ENCODE data around the gene CMC2.
A peak's percentile ranks its signal among the peaks of the same experiment; 100 is the strongest.

CMC2 gene

DNA sequence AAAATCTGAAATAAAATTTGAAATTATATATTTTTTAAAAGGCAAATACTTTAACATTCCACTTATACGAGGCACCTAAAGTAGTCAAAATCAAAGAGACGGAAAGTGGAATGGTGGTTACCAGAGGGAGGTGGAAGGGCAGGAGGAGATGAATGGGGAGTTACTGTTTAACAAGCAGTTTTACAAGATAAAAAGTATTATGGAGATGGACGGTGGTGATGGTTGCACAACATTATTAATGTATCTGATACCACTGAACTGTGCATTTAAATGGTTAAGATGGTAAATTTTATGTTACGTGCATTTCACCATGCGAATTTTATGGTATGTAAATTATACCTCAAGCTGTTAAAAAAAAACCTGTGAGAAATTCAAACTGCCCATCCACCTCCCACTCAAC, 5.4 kb downstream of the CMC2 start:
- no peak for DNase-seq

DNA sequence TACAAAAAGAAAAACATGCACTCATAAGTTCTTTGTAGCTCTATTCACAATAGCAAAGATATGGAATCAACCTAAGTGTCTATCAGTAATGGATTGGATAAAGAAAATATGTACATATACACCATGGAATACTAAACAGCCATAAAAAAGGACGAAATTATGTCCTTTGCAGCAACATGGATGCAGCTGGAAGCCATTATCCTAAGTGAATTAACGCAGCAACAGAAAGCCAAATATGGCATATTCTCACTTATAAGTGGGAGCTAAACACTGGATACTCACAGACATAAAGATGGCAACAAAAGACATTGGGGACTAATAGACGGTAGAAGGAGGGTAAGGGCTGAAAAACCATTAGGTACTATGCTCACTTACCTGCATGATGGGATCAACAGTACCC, 5.8 kb downstream of the CMC2 start:
- DNase-seq, result no peak

DNA sequence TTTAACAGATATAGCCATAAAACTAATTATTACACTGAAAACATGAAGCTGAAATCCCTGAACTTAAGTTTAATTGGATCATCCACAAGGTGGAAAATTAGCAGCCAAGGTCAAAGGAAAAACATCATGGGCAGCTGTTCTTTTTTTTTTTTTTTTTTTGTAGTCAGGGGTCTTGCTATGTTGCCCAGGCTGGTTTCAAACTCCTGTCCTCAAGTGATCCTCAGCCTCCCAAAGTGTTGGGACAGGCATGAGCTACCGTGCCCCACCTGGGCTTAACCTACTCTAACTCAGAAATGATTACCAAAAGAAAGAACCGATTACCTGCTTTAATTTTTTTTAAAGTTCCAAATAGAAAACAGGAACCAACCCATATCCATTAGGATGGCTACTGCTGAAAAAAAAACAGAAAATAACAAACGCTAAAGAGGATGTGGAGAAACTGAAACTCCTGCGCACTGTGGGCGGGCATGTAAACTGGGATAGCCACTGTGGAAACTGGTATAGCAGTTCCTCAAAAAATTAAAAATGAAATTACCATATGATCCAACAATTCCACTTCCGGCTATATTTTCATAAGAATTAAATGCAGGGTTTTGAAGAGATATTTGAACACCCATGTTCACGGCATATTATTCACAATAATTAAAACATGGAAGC, 8.6 kb downstream of the CMC2 start:
- peak; percentile 89 for DNase-seq

- peak; percentile 47 for DNase-seq
These were observed 9.4 kb downstream of the CMC2 start for GRCh38 chr16:80997139-80997798.

DNA sequence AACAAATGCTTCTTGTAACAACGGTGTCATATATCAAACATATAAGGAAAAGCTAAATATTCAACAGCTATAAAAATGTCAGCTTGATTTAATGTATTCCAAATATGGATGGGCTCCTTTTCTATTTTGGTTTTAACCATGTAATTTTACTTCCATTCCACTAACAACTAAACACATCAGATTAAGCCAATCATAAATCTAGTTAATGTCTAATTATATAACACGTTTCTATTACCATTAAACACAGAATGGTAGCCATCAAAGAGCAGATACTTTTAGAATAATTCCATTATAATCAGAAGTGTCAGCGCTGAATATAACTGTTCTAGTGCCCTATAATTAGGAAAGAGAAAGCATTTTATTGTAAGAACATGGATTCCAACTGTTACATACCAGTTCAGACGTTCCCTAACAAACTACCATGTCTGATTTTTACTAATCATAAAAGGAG, 10.0 kb downstream of the CMC2 start:
- peak; percentile 30 for DNase-seq

- no peak for DNase-seq
These were observed 12.2 kb downstream of the CMC2 start for GRCh38 chr16:80994451-80994850.

- no peak for DNase-seq
These were observed 12.9 kb downstream of the CMC2 start for GRCh38 chr16:80993834-80994233.

- no peak for DNase-seq
These were observed 13.4 kb downstream of the CMC2 start for GRCh38 chr16:80993307-80993706.

DNA sequence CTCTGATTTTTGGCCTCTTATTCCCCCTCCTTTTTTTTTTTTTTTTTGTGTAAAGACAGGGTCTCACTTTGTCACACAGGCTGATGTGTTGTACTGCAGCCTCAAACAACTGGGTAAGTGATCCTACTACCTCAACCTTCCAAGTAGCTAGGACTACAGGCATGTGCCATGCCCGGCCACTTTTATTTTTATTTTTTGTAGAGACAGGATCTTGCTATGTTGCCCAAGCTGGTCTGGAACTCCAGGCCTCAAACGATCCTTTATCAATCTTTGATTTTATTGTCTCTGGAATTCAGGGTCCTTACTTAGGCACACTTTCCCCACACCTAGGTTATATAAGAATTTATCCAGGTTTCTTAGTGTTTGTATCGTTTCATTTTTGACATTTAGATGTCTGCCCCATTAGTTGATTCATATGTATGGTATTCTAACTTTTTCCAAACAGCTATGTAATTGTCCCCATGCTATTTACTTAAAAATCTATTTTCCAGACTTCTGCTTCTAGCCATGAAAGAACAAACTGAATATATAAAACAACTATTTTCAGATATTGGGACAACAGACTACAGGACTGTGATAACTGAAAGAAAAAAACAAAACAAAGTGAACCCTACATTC, 13.9 kb downstream of the CMC2 start:
- DNase-seq, result no peak

DNA sequence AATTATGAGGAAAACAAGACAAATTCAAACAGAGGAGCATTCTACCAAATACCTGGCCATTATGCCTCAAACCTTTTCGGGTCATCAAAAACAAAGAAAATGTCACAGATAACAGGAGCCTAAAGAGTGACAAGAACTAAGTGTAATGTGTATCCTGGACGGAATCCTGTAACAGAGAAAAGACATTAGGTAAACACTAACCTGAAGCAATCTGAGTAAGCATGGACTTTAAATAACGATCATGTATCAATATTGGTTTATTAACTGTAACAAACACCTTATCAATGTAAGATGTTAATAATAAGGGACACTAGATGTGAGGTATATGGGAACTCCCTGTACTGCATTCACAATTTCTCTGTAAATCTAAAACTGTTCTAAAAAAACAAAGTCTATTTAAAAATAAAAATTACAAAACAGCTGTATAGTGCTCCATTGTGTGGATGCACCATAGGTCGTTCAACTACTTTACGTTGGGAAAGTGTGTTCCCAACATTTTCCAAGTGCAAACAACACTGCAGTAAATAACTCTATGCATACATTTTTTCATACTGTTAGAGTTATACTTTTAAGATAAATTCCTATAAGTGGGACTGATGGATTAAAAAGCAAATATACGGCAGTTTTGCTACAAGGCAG, 14.8 kb downstream of the CMC2 start:
- DNase-seq, result no peak

DNA sequence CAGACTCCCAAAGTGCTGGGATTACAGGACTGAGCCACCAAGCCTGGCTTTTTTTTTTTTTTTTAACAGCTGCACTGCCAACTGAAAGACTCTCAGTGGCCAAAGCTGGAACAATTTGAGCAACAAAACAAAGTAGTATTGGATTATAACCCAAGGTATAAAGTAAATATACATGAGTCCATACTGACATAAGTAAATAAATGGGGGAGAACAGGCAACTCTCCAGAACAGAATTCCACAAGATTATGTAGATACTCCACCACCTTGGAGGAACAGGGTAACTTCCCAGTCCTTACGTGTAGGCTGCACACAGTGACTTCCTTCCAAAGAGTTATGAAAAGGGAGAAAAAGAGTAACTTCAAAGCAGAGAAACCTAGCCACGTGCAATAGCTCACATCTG, 15.7 kb downstream of the CMC2 start:
- DNase-seq, result no peak

- DNase-seq, result no peak
These were observed 16.1 kb downstream of the CMC2 start for GRCh38 chr16:80990577-80990976.

DNA sequence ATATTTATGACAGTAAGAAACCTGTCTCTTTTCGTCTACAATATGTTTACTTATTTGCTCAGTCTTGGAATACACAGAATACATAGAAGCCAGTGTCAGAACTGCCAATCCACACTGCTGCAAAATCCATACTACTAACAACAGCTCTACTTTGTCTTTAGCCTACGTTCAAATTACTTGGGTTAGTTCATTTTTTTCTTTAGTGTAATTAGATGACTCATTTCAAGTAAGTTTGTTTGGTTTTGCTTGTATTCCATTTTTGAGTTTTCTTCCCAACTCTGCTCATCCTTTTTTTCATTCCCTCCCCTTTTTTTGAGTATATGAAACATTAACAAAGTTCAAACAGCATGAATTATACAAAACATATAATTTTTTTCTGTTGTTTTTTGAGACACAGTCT, 16.9 kb downstream of the CMC2 start:
- DNase-seq, result no peak

GRCh38 chr16:80988756-80989155, 17.9 kb downstream of the CMC2 start:
- DNase-seq, result no peak

- DNase-seq, result no peak
These were observed 20.1 kb downstream of the CMC2 start for GRCh38 chr16:80986557-80986956.

DNA sequence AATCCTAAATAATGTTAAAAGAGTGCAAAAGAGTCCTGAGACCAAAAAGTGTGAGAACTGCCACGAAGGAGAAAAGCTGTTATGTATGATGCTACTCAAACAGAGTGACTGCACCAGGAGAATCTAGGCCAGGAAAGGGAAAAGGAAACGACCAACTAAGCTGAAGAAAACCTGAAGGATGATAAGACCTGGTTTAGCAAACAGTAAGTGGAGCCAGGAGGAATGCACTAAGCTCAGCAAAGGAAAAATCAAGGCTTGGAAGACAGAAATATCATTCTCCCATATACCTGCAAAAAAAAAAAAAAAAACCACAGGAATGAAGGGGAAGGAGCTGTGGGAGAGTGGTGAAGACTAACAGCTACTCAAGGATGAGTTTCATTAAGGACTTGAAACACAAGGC, 21.1 kb downstream of the CMC2 start:
- DNase-seq, result no peak

DNA sequence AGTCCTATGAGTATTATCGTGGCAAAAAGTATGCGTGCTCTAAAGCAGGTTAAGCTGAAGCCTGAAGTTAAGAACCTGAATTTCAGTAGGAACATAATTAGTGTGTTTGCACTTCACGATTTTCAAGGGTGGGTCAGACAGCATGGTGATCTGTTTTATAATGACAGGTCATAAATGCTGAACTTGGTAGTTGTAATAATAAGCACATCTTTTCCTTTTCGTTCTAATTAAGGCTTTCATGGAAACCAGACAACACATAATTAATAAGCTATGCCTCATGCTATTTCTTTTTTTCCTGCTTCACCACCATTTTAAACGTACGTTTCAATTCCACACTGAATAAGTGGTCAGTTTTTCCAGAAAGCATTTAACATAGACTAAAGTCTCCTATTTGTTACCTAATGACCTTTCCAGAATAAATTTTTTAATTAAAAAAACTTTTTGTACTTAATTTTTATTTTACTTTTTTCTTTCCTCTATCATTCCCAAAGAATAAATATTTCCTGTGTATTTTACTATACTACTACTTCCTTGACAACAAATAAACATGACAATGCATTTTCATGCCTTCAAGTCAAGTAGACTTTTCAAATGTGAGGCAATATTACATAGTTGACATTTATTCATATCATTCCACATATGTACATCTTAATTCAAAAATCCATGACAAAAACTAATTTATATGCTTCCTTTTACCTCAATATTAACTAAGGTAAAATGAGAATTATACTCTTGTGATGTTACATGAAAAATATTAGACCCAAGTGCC, 22.4 kb downstream of the CMC2 start:
- DNase-seq, result no peak

DNA sequence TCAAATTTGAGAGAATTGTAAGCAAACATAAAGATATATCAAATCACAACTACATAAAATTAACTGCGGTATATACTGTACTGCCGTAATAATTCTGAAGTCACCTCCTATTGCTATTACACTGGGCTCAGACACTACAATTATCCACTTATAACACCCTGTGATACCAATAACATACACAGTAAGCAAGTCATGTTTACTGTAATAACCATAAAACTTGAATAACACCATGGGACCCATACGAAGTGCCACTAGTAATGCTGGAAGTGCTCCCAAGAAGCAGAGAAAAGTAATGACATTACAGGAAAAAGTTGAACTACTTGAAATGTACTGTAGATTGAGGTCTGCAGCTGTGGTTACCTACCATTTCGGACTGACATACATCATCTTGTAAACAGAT, 24.0 kb downstream of the CMC2 start:
- DNase-seq, result no peak

DNA sequence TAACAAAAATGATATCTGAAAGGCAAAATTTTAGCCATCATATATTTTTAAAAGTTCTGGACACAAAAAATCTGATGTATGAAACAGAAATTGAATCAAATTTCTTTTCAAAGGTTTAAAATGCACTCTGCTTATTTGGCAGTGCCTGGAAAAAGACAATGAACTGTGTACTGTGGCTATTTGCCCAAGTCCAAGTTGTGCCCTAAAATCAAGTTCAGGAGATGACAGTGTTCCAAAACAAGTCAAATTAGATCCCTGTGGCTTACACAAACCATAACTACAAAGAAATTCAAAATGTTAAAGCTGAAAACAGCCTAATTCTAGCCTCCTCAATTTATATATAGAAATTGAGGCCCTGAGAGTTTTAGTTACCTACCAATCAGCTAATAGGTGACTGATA, 25.6 kb downstream of the CMC2 start:
- no peak for DNase-seq

GRCh38 chr16:80976946-80977345, 29.7 kb downstream of the CMC2 start:
- no peak for DNase-seq

DNA sequence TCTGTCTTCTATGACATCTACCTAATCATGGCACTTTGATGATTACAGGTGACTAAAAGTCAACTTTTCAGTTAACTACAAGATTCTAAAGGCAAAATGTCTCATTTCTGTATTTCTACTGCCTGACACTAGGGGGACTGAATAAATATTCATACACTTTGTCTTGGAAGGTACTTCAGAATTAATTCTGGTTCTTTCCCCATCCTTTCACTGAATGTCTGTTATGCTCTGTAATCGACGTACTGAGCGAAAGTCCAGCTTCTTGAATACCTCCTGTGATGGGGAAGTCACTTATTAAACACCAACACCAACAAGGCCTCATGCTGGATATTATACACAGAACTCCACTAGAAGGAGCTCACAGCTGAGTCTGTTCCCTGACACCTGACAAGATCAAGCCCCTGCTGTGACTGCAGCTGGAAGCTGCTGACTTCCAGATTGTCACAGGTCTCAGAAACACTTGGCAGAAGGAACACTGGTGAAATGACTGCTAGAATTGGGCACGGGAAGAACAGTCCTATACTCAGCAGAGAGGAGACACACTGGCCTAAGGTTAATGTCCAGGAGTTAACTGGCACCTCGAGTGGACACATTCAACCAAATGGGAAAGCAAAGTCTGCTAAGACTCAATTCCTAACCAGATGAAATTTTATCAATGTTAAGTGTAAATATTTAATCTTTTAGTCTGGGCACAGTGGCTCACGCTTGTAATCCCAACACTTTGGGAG, 31.9 kb downstream of the CMC2 start:
- DNase-seq, result no peak

DNA sequence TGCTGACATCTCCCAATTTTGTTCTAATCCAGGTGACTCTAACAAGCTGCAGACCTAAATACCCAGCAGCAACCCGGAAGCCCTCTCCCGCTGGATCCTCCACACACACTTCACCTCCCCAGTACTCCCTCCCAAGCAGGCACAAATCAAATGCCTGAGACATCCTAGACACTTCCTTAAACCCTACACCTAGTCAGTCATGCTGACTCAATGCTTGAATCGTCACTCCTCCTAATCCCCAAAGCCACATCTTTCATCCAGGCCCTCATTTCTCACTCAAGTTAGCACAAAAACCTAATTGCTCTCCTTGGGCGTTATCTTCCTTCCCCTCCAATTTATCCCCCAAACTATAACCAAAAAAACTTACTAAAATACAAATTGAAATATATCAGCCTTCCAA, 32.7 kb downstream of the CMC2 start:
- no peak for DNase-seq

DNA sequence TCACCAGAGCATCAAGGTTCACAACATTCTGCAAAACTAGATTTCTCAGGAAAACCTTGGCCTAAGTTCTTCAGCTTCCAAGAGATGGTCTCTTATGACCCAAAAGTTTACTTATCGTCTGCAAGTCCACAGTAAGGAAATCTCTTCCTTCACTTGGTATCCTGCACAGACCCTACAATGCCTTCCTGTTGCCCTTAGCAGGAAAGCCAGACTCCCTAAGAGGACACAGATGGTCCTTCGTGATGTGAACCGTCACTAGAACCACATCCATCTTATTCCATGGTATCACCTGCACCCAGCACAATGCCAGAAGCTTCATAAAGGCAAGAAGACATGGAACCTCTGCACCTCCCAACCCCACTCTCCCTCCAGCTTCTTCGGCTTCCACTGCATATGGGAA, 34.1 kb downstream of the CMC2 start:
- DNase-seq, result no peak

All from suppressor macrophage treated with lipopolysaccharide for 4 hours (primary cell).